ENCODE results near the gene SGMS1.
"Not testable (repeated sequence)": the region's sequence is repeated elsewhere in the genome, so short reads cannot be mapped to it uniquely, and the experiment has no call there.

Gene SGMS1

GRCh38 chr10:50388181-50388580, 235.6 kb downstream of the SGMS1 start:
- no peak for DNase-seq

GRCh38 chr10:50387732-50388073, 236.1 kb downstream of the SGMS1 start:
- DNase-seq = no peak

- DNase-seq = no peak
Measured at GRCh38 chr10:50387007-50387731, 236.6 kb downstream of the SGMS1 start.

GRCh38 chr10:50385624-50386023, 238.1 kb downstream of the SGMS1 start:
- DNase-seq = peak; percentile 7

- DNase-seq = no peak
Measured at GRCh38 chr10:50384898-50385297, 238.9 kb downstream of the SGMS1 start.

- no peak for DNase-seq
Measured at GRCh38 chr10:50384238-50384637, 239.5 kb downstream of the SGMS1 start.

- DNase-seq = no peak
Measured at GRCh38 chr10:50382576-50383023, 241.2 kb downstream of the SGMS1 start.

GRCh38 chr10:50381642-50382041, 242.1 kb downstream of the SGMS1 start:
- no peak for DNase-seq

- no peak for DNase-seq
Measured at GRCh38 chr10:50379616-50380015, 244.1 kb downstream of the SGMS1 start.

GRCh38 chr10:50375745-50376144, 248.0 kb downstream of the SGMS1 start:
- DNase-seq = no peak

GRCh38 chr10:50375051-50375452, 248.7 kb downstream of the SGMS1 start:
- DNase-seq = no peak

- DNase-seq = no peak
Measured at GRCh38 chr10:50373821-50374501, 249.8 kb downstream of the SGMS1 start.

- DNase-seq = no peak
Measured at GRCh38 chr10:50369931-50370330, 253.8 kb downstream of the SGMS1 start.

- no peak for DNase-seq
Measured at GRCh38 chr10:50367732-50368131, 256.0 kb downstream of the SGMS1 start.

- DNase-seq = not testable (repeated sequence)
Measured at GRCh38 chr10:50366421-50366820, 257.3 kb downstream of the SGMS1 start.

GRCh38 chr10:50364730-50365129, 259.0 kb downstream of the SGMS1 start:
- not testable (repeated sequence) for DNase-seq

- DNase-seq = no peak
Measured at GRCh38 chr10:50362547-50363125, 261.1 kb downstream of the SGMS1 start.

GRCh38 chr10:50361946-50362345, 261.8 kb downstream of the SGMS1 start:
- DNase-seq = no peak

GRCh38 chr10:50360077-50360850, 263.5 kb downstream of the SGMS1 start:
- DNase-seq = no peak

- DNase-seq = no peak
Measured at GRCh38 chr10:50358925-50359687, 264.6 kb downstream of the SGMS1 start.

GRCh38 chr10:50358411-50358810, 265.3 kb downstream of the SGMS1 start:
- DNase-seq = no peak

GRCh38 chr10:50356481-50356832, 267.3 kb downstream of the SGMS1 start:
- DNase-seq = not testable (repeated sequence)
